ENCODE measurements around the gene QPCT.

QPCT gene

GRCh38 chr2:37319754-37320609 lies 24.4 kb upstream of the QPCT start:
- H3K4me1 Mint-ChIP-seq (ENCODE audit: low read depth): peaks cover 75% of the 10 kb centered on the region

GRCh38 chr2:37321029-37321682 lies 23.3 kb upstream of the QPCT start:
- Mint-ChIP-seq H3K9me3 (ENCODE audit: low read depth) (no peaks in the 10 kb centered on the region), H3K4me3 (peak overlapping the region; percentile 99), H3K27me3 (no peaks in the 10 kb centered on the region), H3K4me1 (ENCODE audit: low read depth) (peaks cover 69% of the 10 kb centered on the region), H3K27ac (no peak overlapping the region), H3K36me3 (peaks cover 18% of the 10 kb centered on the region)

More at GRCh38 chr2:37319754-37320609, 24.4 kb upstream of the QPCT start:
- Mint-ChIP-seq H3K27me3 (no peaks in the 10 kb centered on the region), H3K9me3 (ENCODE audit: low read depth) (no peaks in the 10 kb centered on the region), H3K27ac (no peak overlapping the region), H3K36me3 (peaks cover 19% of the 10 kb centered on the region), H3K4me3 (peak overlapping the region; percentile 31)

- peaks cover 15% of the 10 kb centered on the region for H3K36me3 Mint-ChIP-seq
- no peaks in the 10 kb centered on the region for H3K9me3 Mint-ChIP-seq (ENCODE audit: low read depth)
- H3K27ac Mint-ChIP-seq: peak overlapping the region; percentile 72
- H3K4me1 Mint-ChIP-seq (ENCODE audit: low read depth): peaks cover 62% of the 10 kb centered on the region
- H3K27me3 Mint-ChIP-seq: peaks cover 4% of the 10 kb centered on the region
- peak overlapping the region; percentile 99 for H3K4me3 Mint-ChIP-seq
Measured at GRCh38 chr2:37322368-37322767, 22.1 kb upstream of the QPCT start.

GRCh38 chr2:37323176-37323780 lies 21.2 kb upstream of the QPCT start:
- H3K4me1 Mint-ChIP-seq (ENCODE audit: low read depth): peaks cover 52% of the 10 kb centered on the region
- no peaks in the 10 kb centered on the region for H3K9me3 Mint-ChIP-seq (ENCODE audit: low read depth)
- H3K27me3 Mint-ChIP-seq: peaks cover 4% of the 10 kb centered on the region
- peaks cover 9% of the 10 kb centered on the region for H3K36me3 Mint-ChIP-seq
- H3K4me3 Mint-ChIP-seq: peak overlapping the region; percentile 99
- H3K27ac Mint-ChIP-seq: peak overlapping the region; percentile 99

- H3K9me3 Mint-ChIP-seq (ENCODE audit: low read depth): no peaks in the 10 kb centered on the region
- H3K27ac Mint-ChIP-seq: peak overlapping the region; percentile 99
- H3K4me3 Mint-ChIP-seq: peak overlapping the region; percentile 99
- H3K4me1 Mint-ChIP-seq (ENCODE audit: low read depth): peaks cover 46% of the 10 kb centered on the region
- peaks cover 4% of the 10 kb centered on the region for H3K27me3 Mint-ChIP-seq
- H3K36me3 Mint-ChIP-seq: peaks cover 7% of the 10 kb centered on the region
Measured at GRCh38 chr2:37323781-37324535, 20.5 kb upstream of the QPCT start.

- Mint-ChIP-seq H3K4me3 (no peak overlapping the region), H3K9me3 (ENCODE audit: low read depth) (no peaks in the 10 kb centered on the region), H3K27me3 (peaks cover 4% of the 10 kb centered on the region)
Measured at GRCh38 chr2:37324536-37324785, 20.0 kb upstream of the QPCT start.

GRCh38 chr2:37324786-37325624 lies 19.4 kb upstream of the QPCT start, which contains the start of gene PRKD3:
PRKD3 (minus strand) TSS chr2:37324833; CDS start chr2:37316524, 8,309 bp downstream.
- peaks cover 4% of the 10 kb centered on the region for H3K27me3 Mint-ChIP-seq

More at GRCh38 chr2:37324536-37324785, 20.0 kb upstream of the QPCT start:
- Mint-ChIP-seq H3K36me3 (peaks cover 6% of the 10 kb centered on the region), H3K27ac (no peak overlapping the region), H3K4me1 (ENCODE audit: low read depth) (peaks cover 42% of the 10 kb centered on the region)

GRCh38 chr2:37325625-37326071 lies 18.8 kb upstream of the QPCT start:
- Mint-ChIP-seq H3K4me1 (ENCODE audit: low read depth) (peaks cover 35% of the 10 kb centered on the region), H3K36me3 (peaks cover 4% of the 10 kb centered on the region), H3K9me3 (ENCODE audit: low read depth) (no peaks in the 10 kb centered on the region), H3K4me3 (peak overlapping the region; percentile 87), H3K27me3 (peaks cover 5% of the 10 kb centered on the region), H3K27ac (peak overlapping the region; percentile 89)

More at GRCh38 chr2:37324786-37325624, 19.4 kb upstream of the QPCT start, which contains the start of gene PRKD3:
- H3K4me3 Mint-ChIP-seq: peak within 1 kb of the TSS; percentile 99
- peaks cover 37% of the 10 kb centered on the region for H3K4me1 Mint-ChIP-seq (ENCODE audit: low read depth)
- peaks cover 5% of the 10 kb centered on the region for H3K36me3 Mint-ChIP-seq
- peak within 1 kb of the TSS; percentile 99 for H3K27ac Mint-ChIP-seq
- H3K9me3 Mint-ChIP-seq (ENCODE audit: low read depth): no peaks in the 10 kb centered on the region

- Mint-ChIP-seq H3K9me3 (ENCODE audit: low read depth) (no peaks in the 10 kb centered on the region), H3K4me3 (peak overlapping the region; percentile 70), H3K27me3 (peaks cover 5% of the 10 kb centered on the region), H3K4me1 (ENCODE audit: low read depth) (peaks cover 31% of the 10 kb centered on the region), H3K27ac (peak overlapping the region; percentile 61), H3K36me3 (peaks cover 4% of the 10 kb centered on the region)
Measured at GRCh38 chr2:37326285-37326684, 18.1 kb upstream of the QPCT start.

- Mint-ChIP-seq H3K27ac (no peak overlapping the region), H3K4me3 (no peak overlapping the region), H3K4me1 (ENCODE audit: low read depth) (peaks cover 23% of the 10 kb centered on the region), H3K27me3 (peaks cover 5% of the 10 kb centered on the region), H3K36me3 (no peaks in the 10 kb centered on the region), H3K9me3 (ENCODE audit: low read depth) (no peaks in the 10 kb centered on the region)
Measured at GRCh38 chr2:37326866-37327634, 17.4 kb upstream of the QPCT start.

GRCh38 chr2:37330681-37331080 lies 13.7 kb upstream of the QPCT start:
- H3K9me3 Mint-ChIP-seq (ENCODE audit: low read depth): no peaks in the 10 kb centered on the region
- H3K27me3 Mint-ChIP-seq: peaks cover 5% of the 10 kb centered on the region
- peaks cover 3% of the 10 kb centered on the region for H3K4me1 Mint-ChIP-seq (ENCODE audit: low read depth)
- no peak overlapping the region for H3K4me3 Mint-ChIP-seq
- H3K36me3 Mint-ChIP-seq: no peaks in the 10 kb centered on the region
- H3K27ac Mint-ChIP-seq: no peak overlapping the region

GRCh38 chr2:37332560-37332959 lies 11.9 kb upstream of the QPCT start:
- H3K27ac Mint-ChIP-seq: no peak overlapping the region
- H3K9me3 Mint-ChIP-seq (ENCODE audit: low read depth): no peaks in the 10 kb centered on the region
- H3K27me3 Mint-ChIP-seq: peaks cover 1% of the 10 kb centered on the region
- H3K36me3 Mint-ChIP-seq: no peaks in the 10 kb centered on the region
- H3K4me3 Mint-ChIP-seq: no peak overlapping the region
- H3K4me1 Mint-ChIP-seq (ENCODE audit: low read depth): no peaks in the 10 kb centered on the region

- Mint-ChIP-seq H3K27me3 (peaks cover 1% of the 10 kb centered on the region), H3K36me3 (no peaks in the 10 kb centered on the region), H3K27ac (no peak overlapping the region), H3K9me3 (ENCODE audit: low read depth) (no peaks in the 10 kb centered on the region), H3K4me3 (no peak overlapping the region), H3K4me1 (ENCODE audit: low read depth) (no peaks in the 10 kb centered on the region)
Measured at GRCh38 chr2:37333256-37333655, 11.2 kb upstream of the QPCT start.

Data from activated naive CD8-positive, alpha-beta T cell (primary cell).